ENCODE data around the gene LRIG1.

DNA sequence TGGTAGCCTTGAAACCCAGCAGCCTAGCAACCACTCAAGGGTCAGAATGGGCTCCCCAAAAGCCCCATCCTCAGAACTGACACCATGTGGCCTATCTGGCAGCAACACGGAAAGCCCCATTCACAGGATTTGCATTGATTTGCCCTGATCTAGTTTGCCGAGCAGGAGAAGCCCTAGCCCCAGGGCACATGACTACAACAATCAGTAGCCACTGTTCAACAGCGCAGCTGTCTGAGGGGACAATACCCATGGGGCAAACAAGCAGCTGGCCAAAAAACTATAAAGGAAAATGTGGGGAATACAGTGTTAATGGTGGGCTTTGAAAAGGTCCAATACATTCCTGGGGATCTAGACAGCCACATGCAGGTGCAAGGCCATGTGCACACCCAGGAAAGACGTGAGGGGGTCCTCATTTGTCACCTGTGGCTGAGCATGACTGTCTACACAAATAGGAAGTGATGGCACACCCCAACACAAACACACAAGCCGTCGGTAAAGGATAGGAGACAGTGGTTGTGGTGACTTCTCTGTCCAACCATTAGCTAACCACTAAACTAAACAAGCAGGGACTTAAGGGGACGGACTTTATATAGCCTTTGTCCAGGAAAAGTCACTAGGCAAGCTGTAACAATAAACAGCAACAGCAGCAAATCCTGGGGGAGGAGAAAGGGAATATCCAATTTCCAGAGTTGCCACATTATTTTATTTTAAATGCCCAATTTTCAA, 113.7 kb downstream of the LRIG1 start:
- TF ChIP-seq, protein P1, sequence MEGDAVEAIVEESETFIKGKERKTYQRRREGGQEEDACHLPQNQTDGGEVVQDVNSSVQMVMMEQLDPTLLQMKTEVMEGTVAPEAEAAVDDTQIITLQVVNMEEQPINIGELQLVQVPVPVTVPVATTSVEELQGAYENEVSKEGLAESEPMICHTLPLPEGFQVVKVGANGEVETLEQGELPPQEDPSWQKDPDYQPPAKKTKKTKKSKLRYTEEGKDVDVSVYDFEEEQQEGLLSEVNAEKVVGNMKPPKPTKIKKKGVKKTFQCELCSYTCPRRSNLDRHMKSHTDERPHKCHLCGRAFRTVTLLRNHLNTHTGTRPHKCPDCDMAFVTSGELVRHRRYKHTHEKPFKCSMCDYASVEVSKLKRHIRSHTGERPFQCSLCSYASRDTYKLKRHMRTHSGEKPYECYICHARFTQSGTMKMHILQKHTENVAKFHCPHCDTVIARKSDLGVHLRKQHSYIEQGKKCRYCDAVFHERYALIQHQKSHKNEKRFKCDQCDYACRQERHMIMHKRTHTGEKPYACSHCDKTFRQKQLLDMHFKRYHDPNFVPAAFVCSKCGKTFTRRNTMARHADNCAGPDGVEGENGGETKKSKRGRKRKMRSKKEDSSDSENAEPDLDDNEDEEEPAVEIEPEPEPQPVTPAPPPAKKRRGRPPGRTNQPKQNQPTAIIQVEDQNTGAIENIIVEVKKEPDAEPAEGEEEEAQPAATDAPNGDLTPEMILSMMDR (IDR thresholded peaks at IDR 0.05), result no peak
- TF ChIP-seq POLR2AphosphoS5 (IDR thresholded peaks at IDR 0.05) (no peak), POLR2A (IDR thresholded peaks at IDR 0.05) (no peak)

All from breast epithelium (tissue), 3 donors.